Renal pelvis (tissue), 4 donors: ENCODE results near the gene BANP. TPM values are rescaled to one million over a fixed set of nuclear protein-coding genes. Genes with fewer than 3 reads are reported as not detected.
"Not testable (repeated sequence)": the region's sequence is repeated elsewhere in the genome, so short reads cannot be mapped to it uniquely, and the experiment has no call there.

ENCODE experiments used
- DNase-seq: peaks from one replicate; pipeline ENCODE4 v3.0.0-alpha.2; 2013
- polyA plus RNA-seq, 3 donors: library from polyadenylated mRNA; unstranded; fragments of 120-200 nt; gene quantifications; one replicate each; pipeline ENCODE4 v1.2.1, GENCODE V29; 2013; ENCODE audit not compliant: insufficient read length in 3 of 3

BANP gene
- polyA plus RNA-seq, 3 donors = 23.1 to 27.4 (median 27.3) TPM

- not testable (repeated sequence) for DNase-seq
These were observed 168.9 kb downstream of the BANP start for GRCh38 chr16:88119881-88120751.

DNA sequence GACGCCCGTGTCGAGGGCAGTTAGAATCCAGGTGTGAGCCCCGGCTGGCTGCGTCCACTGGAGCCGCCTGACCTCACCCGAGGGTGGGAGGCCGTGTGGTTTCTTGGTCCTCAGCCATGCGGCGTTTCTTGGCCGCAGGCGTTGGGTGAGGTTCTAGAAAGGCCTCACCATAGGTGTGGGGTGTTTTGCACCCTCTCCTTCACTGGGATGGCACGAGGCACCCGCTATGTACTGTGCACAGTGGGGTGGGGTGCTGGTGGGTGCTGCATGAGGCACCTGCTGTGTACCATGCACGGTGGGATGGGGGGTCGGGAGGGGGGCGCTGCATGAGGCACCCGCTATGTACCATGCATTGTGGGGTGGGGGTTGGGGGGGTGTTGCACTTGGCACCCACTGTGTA lies 169.6 kb downstream of the BANP start:
- DNase-seq = no peak

- DNase-seq = not testable (repeated sequence)
These were observed 170.2 kb downstream of the BANP start for GRCh38 chr16:88121391-88121790.

GRCh38 chr16:88121886-88122580 lies 170.8 kb downstream of the BANP start:
- DNase-seq = no peak

Other genes starting within 250 kb of the BANP start
- 10 to 100 TPM; 28.9 to 42.6 (median 41.0) TPM for gene KLHDC4, start 185.4 kb upstream of the BANP start, polyA plus RNA-seq
- gene SLC7A5, start 81.9 kb upstream of the BANP start, polyA plus RNA-seq = 10 to 100 TPM in 1 of 3 donors, 1 to 10 TPM in 2; 4.8 to 10.0 (median 6.1) TPM
- under 1 TPM; 0.16 to 0.25 (median 0.17) TPM for gene CA5A, start 14.9 kb upstream of the BANP start, polyA plus RNA-seq